Esophagus (tissue), 2 donors: ENCODE measurements around the gene NCF2. TPM values are rescaled to one million over a fixed set of nuclear protein-coding genes. Genes with fewer than 3 reads are reported as not detected.

Source experiments
- H3K27ac ChIP-seq, 2 donors: one replicate each; pipeline ENCODE4 v1.5.1; 2013; ENCODE audit warnings: low read depth in 2 of 2, mild to moderate bottlenecking in 2 of 2, inconsistent platforms in 1 of 2, low read length in 1 of 2, moderate library complexity in 1 of 2
- H3K27me3 ChIP-seq, 2 donors: one replicate each; pipeline ENCODE4 v1.6.1; 2013; ENCODE audit warnings: low read length in 2 of 2, control low read depth in 1 of 2, mild to moderate bottlenecking in 1 of 2; ENCODE audit not compliant: insufficient read depth in 2 of 2, control insufficient read depth in 1 of 2
- H3K36me3 ChIP-seq, 2 donors: one replicate each; pipeline ENCODE4 v1.6.1; 2013; ENCODE audit warnings: low read length in 1 of 2; ENCODE audit not compliant: control insufficient read depth in 2 of 2, insufficient read depth in 2 of 2
- H3K4me1 ChIP-seq, 2 donors: one replicate each; pipeline ENCODE4 v1.6.1; 2013; ENCODE audit warnings: low read length in 1 of 2; ENCODE audit not compliant: control insufficient read depth in 2 of 2, insufficient read depth in 2 of 2
- H3K4me3 ChIP-seq, 2 donors: one replicate each; pipeline ENCODE4 v1.5.1; 2013; ENCODE audit warnings: low read length in 2 of 2, mild to moderate bottlenecking in 2 of 2, low read depth in 1 of 2, moderate library complexity in 1 of 2
- H3K9me3 ChIP-seq, 2 donors: one replicate each; pipeline ENCODE4 v1.6.1; 2013; ENCODE audit warnings: mild to moderate bottlenecking in 2 of 2, low read depth in 1 of 2, low read length in 1 of 2, moderate library complexity in 1 of 2; ENCODE audit not compliant: control insufficient read depth in 2 of 2, insufficient read depth in 1 of 2
- WGBS, 2 donors: extraction: QIAGEN DNeasy Blood & Tissue Kit; methylation state at CpG; one replicate each; pipeline ENCODE4 v1.1.7; 2013; 5-methylcytosine and 5-hydroxymethylcytosine counted together
- polyA plus RNA-seq, 2 donors: library from polyadenylated mRNA; stranded (reverse); fragments of 200-250 nt; gene quantifications; one replicate each; pipeline ENCODE4 v1.2.3, GENCODE V29; 2013
- donor health status: healthy with polysubstance abuse.
- donor health status: Bipolar disorder and iron deficiency.

NCF2 gene
- polyA plus RNA-seq, 2 donors = 3.4 to 3.9 TPM

DNA sequence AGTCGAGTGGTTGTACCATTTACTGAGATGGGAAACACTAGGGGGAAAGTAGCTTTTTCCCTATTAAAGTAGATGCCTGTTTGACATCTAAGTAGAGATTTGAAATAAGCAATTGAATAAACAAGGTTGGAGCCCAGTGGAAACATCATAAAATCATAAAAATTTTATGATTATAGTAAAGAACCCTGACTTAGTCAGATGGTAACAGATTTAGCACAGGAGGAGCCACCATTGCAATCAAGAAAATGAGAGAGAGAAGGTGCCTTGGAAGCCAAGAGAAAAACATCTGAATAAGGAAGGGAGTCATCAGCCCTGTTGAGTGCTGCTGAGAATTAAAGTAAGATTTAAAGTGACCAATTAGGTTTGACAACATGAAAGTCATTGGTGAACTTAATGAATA is 68.2 kb downstream of the NCF2 start:
- H3K4me1 ChIP-seq = no peaks in the 10 kb centered on the region
- no peak overlapping the region for H3K27ac ChIP-seq
- no peaks in the 10 kb centered on the region for H3K9me3 ChIP-seq
- WGBS, 2 donors = 93 to 95% methylated on average over 1 of the region's 1 CpG
- H3K27me3 ChIP-seq = no peaks in the 10 kb centered on the region
- H3K4me3 ChIP-seq = no peak overlapping the region
- H3K36me3 ChIP-seq = peaks cover 4 to 6% of the 10 kb centered on the region in 2 donors

DNA sequence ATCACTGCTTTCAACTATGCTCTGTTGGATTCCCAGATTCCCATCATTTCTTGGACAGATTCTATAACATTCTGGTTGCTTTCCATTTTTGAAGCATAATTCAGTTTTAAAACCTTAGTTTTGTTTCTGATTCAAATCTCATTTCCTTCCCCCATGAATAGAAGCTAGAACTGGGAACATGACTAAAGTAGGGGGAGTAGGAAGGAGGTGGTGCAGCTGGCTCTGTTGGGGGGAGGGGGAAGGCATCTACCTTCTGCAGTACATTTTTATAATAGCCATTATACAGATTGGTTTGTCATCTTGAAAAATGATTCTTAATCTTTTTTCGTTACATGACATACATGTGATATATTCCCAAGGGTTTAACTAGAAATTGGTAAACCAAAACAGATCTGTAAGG is 69.9 kb downstream of the NCF2 start:
- H3K36me3 ChIP-seq = peaks cover 4 to 6% of the 10 kb centered on the region in 2 donors
- H3K27ac ChIP-seq = no peak overlapping the region
- H3K9me3 ChIP-seq = no peaks in the 10 kb centered on the region
- WGBS, 2 donors = 82 to 83% methylated on average over 1 of the region's 1 CpG
- H3K4me3 ChIP-seq = no peak overlapping the region
- H3K4me1 ChIP-seq = no peaks in the 10 kb centered on the region
- no peaks in the 10 kb centered on the region for H3K27me3 ChIP-seq

DNA sequence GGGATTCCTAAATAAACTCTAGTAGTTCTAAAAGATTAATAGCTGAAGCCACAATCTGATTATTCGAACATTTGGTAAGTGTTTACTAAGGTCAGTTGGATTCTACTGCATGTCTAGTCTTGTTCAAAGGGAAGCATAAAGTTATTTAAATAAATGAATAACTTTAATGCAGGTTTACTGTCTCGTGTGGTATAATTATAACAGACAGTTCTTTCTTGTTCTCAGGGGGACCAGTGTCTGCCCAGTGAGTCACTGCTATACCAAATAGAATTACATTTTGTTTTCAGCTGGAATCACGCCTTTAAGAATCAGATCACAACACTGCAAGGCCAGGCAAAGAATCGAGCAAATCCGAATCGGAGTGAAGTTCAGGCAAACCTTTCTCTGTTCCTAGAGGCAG is 72.9 kb downstream of the NCF2 start:
- 68 to 78% methylated on average over 6 of the region's 6 CpGs for WGBS, 2 donors
- no peaks in the 10 kb centered on the region for H3K27me3 ChIP-seq

DNA sequence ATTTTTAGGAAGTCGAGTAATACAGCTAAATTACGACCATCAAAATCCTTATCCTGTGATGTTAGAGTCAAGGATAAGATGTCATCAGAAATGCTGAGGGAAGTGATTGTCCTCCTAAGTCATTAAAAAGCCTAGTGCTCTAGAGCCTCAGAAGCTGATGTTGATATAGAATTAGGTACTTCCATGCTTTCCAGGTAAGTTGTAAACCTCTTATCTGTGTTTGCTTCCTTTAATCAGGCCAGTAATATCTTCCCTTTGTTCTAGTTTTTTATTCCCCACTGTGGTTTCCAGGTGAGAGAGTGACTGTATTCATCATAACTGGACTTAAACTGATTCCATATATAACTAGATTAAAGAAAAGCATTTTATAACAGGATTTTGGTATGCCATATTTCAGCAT is 73.5 kb downstream of the NCF2 start:
- no peaks in the 10 kb centered on the region for H3K27me3 ChIP-seq
- H3K4me3 ChIP-seq = no peak overlapping the region
- H3K27ac ChIP-seq = no peak overlapping the region
- WGBS, 2 donors = 92 to 98% methylated on average over 2 of the region's 2 CpGs
- peaks cover 4 to 6% of the 10 kb centered on the region in 2 donors for H3K36me3 ChIP-seq
- no peaks in the 10 kb centered on the region for H3K9me3 ChIP-seq
- H3K4me1 ChIP-seq = no peaks in the 10 kb centered on the region

More for the DNA sequence above, 72.9 kb downstream of the NCF2 start:
- H3K9me3 ChIP-seq = no peaks in the 10 kb centered on the region
- no peak overlapping the region for H3K4me3 ChIP-seq
- no peaks in the 10 kb centered on the region for H3K4me1 ChIP-seq
- H3K36me3 ChIP-seq = peaks cover 4 to 6% of the 10 kb centered on the region in 2 donors
- no peak overlapping the region for H3K27ac ChIP-seq

DNA sequence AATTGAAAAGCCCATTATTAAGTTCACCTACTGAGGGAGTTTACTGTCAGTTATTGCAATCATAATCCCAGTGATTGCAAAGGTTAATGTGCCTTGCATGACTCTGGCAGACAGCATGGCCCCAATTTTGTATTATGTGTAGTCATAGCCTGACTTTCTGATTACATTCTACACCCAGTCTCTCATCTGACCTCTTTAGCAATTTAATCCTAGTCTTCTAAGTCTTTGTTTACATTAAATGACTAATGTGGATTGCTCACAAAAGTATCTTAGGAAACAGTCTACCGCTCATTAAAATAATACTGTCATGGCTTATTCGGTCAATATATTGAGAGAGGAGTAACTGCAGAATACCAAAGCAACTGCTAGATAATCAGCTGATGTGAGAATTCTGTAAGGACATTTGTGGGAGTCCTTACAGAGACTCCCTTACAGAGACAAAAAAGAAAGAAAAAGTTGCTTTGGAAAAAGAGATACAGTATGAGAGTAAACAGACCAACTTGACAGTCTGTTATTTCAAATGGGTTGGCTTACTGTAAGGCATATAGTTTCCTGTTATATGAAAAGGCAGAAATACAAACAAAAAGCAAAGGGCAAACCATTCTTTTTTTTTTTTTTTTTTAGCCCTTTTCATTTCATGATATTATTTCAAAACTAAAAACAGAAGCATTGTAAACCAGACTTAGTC is 75.1 kb downstream of the NCF2 start:
- 24 to 35% methylated on average over 2 of the region's 2 CpGs for WGBS, 2 donors
- Histone ChIP-seq H3K27me3 (no peaks in the 10 kb centered on the region), H3K27ac (no peak overlapping the region)

DNA sequence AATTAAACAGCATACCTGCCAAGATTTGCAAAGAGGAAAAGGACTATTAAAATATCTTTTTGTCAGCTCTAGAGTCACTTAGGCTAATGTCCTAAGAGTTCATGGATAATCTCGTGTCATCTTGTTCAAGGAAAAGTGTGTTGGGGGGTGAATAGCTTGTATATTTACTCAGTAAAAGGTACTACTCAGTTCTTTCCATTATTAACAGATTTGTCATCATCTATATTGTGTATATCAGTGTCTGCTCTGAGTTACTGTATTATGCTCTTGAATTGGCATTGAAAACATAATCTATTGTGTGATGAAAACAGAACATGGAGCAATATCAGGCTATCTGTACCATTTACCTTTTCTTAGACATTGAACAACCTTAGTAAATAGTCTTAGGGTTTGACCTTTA is 76.0 kb downstream of the NCF2 start:
- H3K4me3 ChIP-seq = no peak overlapping the region
- H3K36me3 ChIP-seq = peaks cover 4 to 6% of the 10 kb centered on the region in 2 donors
- H3K4me1 ChIP-seq = no peaks in the 10 kb centered on the region
- H3K9me3 ChIP-seq = no peaks in the 10 kb centered on the region
- H3K27ac ChIP-seq = no peak overlapping the region
- H3K27me3 ChIP-seq = no peaks in the 10 kb centered on the region
- 89 to 91% methylated on average over 1 of the region's 1 CpG for WGBS, 2 donors

More for the DNA sequence above, 75.1 kb downstream of the NCF2 start:
- Histone ChIP-seq H3K36me3 (peaks cover 4 to 6% of the 10 kb centered on the region in 2 donors), H3K4me1 (no peaks in the 10 kb centered on the region), H3K4me3 (no peak overlapping the region), H3K9me3 (no peaks in the 10 kb centered on the region)

DNA sequence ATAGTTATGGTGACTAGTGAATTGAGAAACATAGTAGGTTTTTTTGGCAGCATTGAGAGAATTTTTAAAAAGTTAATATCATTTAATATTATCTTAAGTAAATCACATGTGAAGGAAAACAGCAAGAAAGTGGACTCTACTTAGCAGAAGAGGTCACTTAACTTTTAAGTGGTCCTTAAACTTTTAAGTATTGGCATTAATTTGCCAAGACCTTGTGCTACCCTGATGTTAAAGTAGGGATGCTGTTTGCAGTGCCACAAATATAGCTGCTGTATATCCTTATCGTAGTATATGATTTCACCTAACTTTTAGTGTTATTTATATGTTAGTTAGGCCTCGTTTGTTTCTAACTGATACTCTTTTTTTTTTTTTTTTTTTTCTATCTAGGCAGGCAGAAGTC is 77.8 kb downstream of the NCF2 start:
- Histone ChIP-seq H3K9me3 (no peaks in the 10 kb centered on the region), H3K27ac (no peak overlapping the region), H3K4me3 (no peak overlapping the region), H3K27me3 (no peaks in the 10 kb centered on the region), H3K36me3 (peaks cover 0 to under 1% of the 10 kb centered on the region in 2 donors), H3K4me1 (no peaks in the 10 kb centered on the region)
- 83 to 86% methylated on average over 2 of the region's 2 CpGs for WGBS, 2 donors

DNA sequence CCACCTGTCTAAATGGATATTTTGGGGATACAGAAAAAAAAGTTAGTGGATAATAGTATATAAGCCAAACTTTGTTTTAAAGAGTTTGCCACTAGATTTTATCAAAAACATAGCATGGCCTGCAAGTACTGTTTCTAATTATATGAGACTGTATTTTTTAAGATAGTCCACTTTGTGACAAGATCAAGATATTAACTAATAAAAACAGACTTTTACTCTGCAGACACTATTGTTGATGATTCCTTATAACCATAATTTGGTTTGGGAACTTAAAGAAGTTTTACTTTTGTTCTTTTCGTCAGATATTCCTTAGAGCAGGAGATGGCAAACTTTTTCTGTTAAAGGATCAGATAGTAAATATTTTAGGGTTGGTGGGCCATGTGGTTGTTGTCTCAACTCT is 81.6 kb downstream of the NCF2 start:
- Histone ChIP-seq H3K4me3 (no peak overlapping the region), H3K36me3 (no peaks in the 10 kb centered on the region), H3K9me3 (no peaks in the 10 kb centered on the region), H3K4me1 (no peaks in the 10 kb centered on the region), H3K27me3 (no peaks in the 10 kb centered on the region), H3K27ac (no peak overlapping the region)
- 89 to 92% methylated on average over 1 of the region's 1 CpG for WGBS, 2 donors

DNA sequence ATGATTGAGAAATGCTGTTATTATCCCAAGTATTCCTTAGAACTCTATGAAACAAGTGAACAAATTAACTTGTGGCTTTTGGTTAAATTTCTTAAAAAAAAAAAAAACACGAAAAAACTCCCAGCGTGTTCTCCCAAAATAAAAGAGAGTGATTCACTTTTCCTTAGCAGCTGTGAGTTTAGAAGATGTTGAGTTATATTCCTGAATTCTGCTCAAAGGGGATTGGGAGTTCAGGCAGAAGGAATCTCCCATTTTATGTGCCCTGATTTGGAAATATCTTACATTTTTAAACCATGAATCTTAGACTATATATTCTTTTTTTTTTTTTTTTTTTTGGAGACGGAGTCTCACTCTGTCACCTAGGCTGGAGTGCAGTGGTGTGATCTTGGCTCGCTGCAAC is 83.7 kb downstream of the NCF2 start:
- H3K27ac ChIP-seq = no peak overlapping the region
- no peak overlapping the region for H3K4me3 ChIP-seq
- 79 to 82% methylated on average over 4 of the region's 4 CpGs for WGBS, 2 donors
- no peaks in the 10 kb centered on the region for H3K9me3 ChIP-seq
- H3K4me1 ChIP-seq = no peaks in the 10 kb centered on the region
- no peaks in the 10 kb centered on the region for H3K36me3 ChIP-seq
- H3K27me3 ChIP-seq = no peaks in the 10 kb centered on the region
